Ishikawa (cell line): ENCODE results near the gene TREM2.

Experiments
- CEBPB ChIP-seq: IDR thresholded peaks from 2 replicates; pipeline ENCODE4 v1.6.1; 2012
- CREB1 ChIP-seq: IDR thresholded peaks from 2 replicates; pipeline ENCODE4 v1.6.1; 2012; ENCODE audit warnings: low read depth
- EGR1 ChIP-seq: IDR thresholded peaks from 2 replicates; pipeline ENCODE4 v1.6.1; 2012
- EP300 ChIP-seq: IDR thresholded peaks from 2 replicates; pipeline ENCODE4 v1.6.1; 2012; ENCODE audit warnings: borderline replicate concordance
- FOXM1 ChIP-seq: IDR thresholded peaks from 2 replicates; pipeline ENCODE4 v1.6.1; 2012; ENCODE audit warnings: low read depth, borderline replicate concordance
- MAX ChIP-seq: IDR thresholded peaks from 2 replicates; pipeline ENCODE4 v1.6.1; 2012
- NFIC ChIP-seq: IDR thresholded peaks from 2 replicates; pipeline ENCODE4 v1.6.1; 2012
- RAD21 ChIP-seq: IDR thresholded peaks from 2 replicates; pipeline ENCODE4 v1.6.1; 2012; ENCODE audit warnings: low read depth
- REST ChIP-seq: IDR thresholded peaks from 2 replicates; pipeline ENCODE4 v1.6.1; 2012; ENCODE audit warnings: low read depth, mild to moderate bottlenecking
- TAF1 ChIP-seq: IDR thresholded peaks from 2 replicates; pipeline ENCODE4 v1.6.1; 2012; ENCODE audit warnings: low read depth, mild to moderate bottlenecking
- TCF12 ChIP-seq: IDR thresholded peaks from 2 replicates; pipeline ENCODE4 v1.6.1; 2012; ENCODE audit warnings: low read depth
- TEAD4 ChIP-seq: IDR thresholded peaks from 2 replicates; pipeline ENCODE4 v1.6.1; 2012
- USF1 ChIP-seq: IDR thresholded peaks from 2 replicates; pipeline ENCODE4 v1.6.1; 2012
- YY1 ChIP-seq: IDR thresholded peaks from 2 replicates; pipeline ENCODE4 v1.6.1; 2012; ENCODE audit warnings: low read depth
- ZBTB7A ChIP-seq: IDR thresholded peaks from 2 replicates; pipeline ENCODE4 v1.6.1; 2012; ENCODE audit warnings: low read depth

Gene TREM2

GRCh38 chr6:41161851-41162552 is 914 bp downstream of the TREM2 start:
- TF ChIP-seq EGR1, result no peak
- no peak for TF ChIP-seq REST
- TF ChIP-seq NFIC, result no peak
- TF ChIP-seq TAF1, result no peak
- TF ChIP-seq USF1, result no peak
- no peak for TF ChIP-seq FOXM1
- no peak for TF ChIP-seq CREB1
- TF ChIP-seq RAD21, result no peak
- no peak for TF ChIP-seq MAX
- TF ChIP-seq ZBTB7A, result no peak
- TF ChIP-seq EP300, result no peak
- no peak for TF ChIP-seq TEAD4

GRCh38 chr6:41161380-41161779 is 1.5 kb downstream of the TREM2 start:
- TF ChIP-seq EP300 (0 out of 2 replicates have a peak, but pooled peaks have one; percentile 15), EGR1 (no peak)

- TF ChIP-seq TEAD4 (no peak), ZBTB7A (no peak), EP300 (no peak), RAD21 (no peak), MAX (no peak), TAF1 (no peak), CEBPB (no peak), EGR1 (no peak), USF1 (no peak), FOXM1 (no peak), NFIC (no peak), CREB1 (no peak)
Measured at GRCh38 chr6:41160933-41161332, 2.0 kb downstream of the TREM2 start.

- no peak for TF ChIP-seq TEAD4
- no peak for TF ChIP-seq TAF1
- no peak for TF ChIP-seq NFIC
- TF ChIP-seq FOXM1, result no peak
- TF ChIP-seq YY1, result no peak
- no peak for TF ChIP-seq RAD21
- TF ChIP-seq REST, result no peak
- TF ChIP-seq ZBTB7A, result no peak
- TF ChIP-seq USF1, result no peak
- no peak for TF ChIP-seq CEBPB
- no peak for TF ChIP-seq TCF12
- no peak for TF ChIP-seq EGR1
- no peak for TF ChIP-seq EP300
- no peak for TF ChIP-seq CREB1
- no peak for TF ChIP-seq MAX
Measured at GRCh38 chr6:41159415-41160082, 3.4 kb downstream of the TREM2 start.

- TF ChIP-seq EGR1, result no peak
- no peak for TF ChIP-seq USF1
- no peak for TF ChIP-seq TEAD4
- no peak for TF ChIP-seq EP300
- no peak for TF ChIP-seq REST
- TF ChIP-seq FOXM1, result no peak
- TF ChIP-seq RAD21, result no peak
- no peak for TF ChIP-seq MAX
- TF ChIP-seq TCF12, result no peak
- TF ChIP-seq TAF1, result no peak
- no peak for TF ChIP-seq NFIC
- TF ChIP-seq CREB1, result no peak
- TF ChIP-seq CEBPB, result no peak
Measured at GRCh38 chr6:41157323-41157722, 5.6 kb downstream of the TREM2 start.
